Peyer's patch (tissue), 4 donors: Measurements from ENCODE around the gene PIK3C2A.

ENCODE experiments used
- POLR2A ChIP-seq, 2 donors: fragments of 450-650 bp; IDR thresholded peaks; one replicate each; pipeline ENCODE4 v1.5.1; 2017; ENCODE audit warnings: antibody characterized with exemption in 2 of 2, mild to moderate bottlenecking in 2 of 2, moderate library complexity in 2 of 2
- TF ChIP-seq, protein P1 (sequence below), 6 experiments: fragments of 450-650 bp in 4 of 6; fragments of 200-600 bp in 2 of 6; sonication (generic) in 1 of 6; IDR thresholded peaks; one replicate each; pipeline ENCODE4 v1.5.1; 2017 to 2019; ENCODE audit warnings: antibody characterized with exemption in 6 of 6, mild to moderate bottlenecking in 3 of 6, moderate library complexity in 1 of 6

DNA sequence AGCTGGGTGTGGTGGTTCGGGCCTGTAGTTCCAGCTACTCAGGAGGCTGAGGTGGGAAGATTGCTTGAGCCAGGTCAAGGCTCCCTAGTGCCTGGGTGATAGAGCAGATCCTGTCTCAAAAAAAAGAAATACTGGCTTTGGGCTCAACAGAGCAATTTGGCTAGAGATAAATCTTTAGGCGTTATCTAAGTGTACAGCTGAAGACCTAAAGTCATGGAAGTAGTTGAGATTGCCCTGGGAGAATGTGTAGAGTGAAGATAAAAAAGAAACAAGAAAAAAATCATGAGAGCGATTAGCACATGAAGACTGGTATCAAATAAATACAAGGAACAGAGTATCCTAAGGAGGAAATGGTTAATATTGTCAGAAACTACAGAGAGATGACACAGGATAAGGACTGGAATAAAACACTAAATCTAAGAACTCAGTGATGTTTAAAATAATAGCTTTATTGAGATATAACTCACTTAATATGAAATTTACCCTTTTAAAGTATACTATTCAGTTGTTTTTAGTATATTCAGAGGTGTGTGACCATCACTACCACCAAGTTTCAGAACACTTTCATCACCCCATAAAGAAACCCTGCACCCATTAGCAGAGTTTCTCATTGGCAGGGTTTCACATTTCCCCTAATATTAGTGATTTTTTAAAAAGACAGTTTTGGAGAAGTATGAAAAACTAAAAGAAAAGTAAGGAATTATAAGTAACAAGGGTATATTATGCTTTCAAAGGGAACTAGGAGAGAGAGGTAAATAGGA, 20.7 kb downstream of the PIK3C2A start:
- TF ChIP-seq, protein P1, sequence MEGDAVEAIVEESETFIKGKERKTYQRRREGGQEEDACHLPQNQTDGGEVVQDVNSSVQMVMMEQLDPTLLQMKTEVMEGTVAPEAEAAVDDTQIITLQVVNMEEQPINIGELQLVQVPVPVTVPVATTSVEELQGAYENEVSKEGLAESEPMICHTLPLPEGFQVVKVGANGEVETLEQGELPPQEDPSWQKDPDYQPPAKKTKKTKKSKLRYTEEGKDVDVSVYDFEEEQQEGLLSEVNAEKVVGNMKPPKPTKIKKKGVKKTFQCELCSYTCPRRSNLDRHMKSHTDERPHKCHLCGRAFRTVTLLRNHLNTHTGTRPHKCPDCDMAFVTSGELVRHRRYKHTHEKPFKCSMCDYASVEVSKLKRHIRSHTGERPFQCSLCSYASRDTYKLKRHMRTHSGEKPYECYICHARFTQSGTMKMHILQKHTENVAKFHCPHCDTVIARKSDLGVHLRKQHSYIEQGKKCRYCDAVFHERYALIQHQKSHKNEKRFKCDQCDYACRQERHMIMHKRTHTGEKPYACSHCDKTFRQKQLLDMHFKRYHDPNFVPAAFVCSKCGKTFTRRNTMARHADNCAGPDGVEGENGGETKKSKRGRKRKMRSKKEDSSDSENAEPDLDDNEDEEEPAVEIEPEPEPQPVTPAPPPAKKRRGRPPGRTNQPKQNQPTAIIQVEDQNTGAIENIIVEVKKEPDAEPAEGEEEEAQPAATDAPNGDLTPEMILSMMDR (IDR thresholded peaks at IDR 0.05): no peak
- TF ChIP-seq POLR2A (IDR thresholded peaks at IDR 0.05): no peak
